A673 (cell line): ENCODE results near the gene PSMB10.

Experiments used
- EZH2 ChIP-seq: fragments of 200-600 bp; sonication (generic); IDR thresholded peaks from 2 replicates; pipeline ENCODE4 v1.6.1; 2017; ENCODE audit warnings: borderline replicate concordance, low read depth, mild to moderate bottlenecking, mixed read lengths, antibody characterized with exemption, low read length; ENCODE audit not compliant: poor library complexity, severe bottlenecking
- TF ChIP-seq, protein P1 (sequence below): fragments of 300-800, 200-600 bp; sonication (generic); conservative IDR thresholded peaks from 2 replicates; pipeline ENCODE4 v1.5.1; 2017; ENCODE audit warnings: low read depth, mild to moderate bottlenecking, antibody characterized with exemption, low read length, moderate library complexity, mixed read lengths

DNA sequence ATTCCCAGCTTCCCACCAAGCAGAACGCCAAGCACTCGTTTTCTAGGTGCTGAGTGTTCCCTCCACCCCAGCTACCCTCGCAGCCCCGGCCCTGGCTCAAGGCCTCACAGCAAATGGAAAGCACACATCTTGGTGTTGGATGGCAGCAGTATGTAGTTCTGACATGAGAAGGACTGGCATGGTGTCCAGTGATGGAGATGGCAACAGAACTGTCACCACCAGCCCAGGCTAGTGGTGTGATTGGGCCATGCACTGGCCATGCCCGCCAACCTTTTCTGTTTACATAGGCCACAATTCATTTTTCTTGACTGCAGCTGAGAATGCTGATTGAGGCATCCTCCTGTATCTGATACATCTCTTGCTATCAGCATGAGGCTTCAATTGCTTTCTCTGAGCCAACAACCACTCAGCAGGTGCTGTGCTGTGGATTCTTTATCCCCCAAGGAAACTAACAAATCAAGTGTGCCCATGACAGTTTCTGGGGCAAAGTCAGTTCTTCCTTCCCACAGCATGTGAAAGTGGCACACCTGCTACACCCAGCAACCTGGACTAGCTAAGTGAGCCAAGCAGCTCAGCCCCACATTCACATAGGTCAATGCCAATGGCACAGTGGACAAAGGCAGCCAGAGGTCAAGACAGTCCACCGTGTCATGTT, 28.0 kb upstream of the PSMB10 start:
- TF ChIP-seq, protein P1, sequence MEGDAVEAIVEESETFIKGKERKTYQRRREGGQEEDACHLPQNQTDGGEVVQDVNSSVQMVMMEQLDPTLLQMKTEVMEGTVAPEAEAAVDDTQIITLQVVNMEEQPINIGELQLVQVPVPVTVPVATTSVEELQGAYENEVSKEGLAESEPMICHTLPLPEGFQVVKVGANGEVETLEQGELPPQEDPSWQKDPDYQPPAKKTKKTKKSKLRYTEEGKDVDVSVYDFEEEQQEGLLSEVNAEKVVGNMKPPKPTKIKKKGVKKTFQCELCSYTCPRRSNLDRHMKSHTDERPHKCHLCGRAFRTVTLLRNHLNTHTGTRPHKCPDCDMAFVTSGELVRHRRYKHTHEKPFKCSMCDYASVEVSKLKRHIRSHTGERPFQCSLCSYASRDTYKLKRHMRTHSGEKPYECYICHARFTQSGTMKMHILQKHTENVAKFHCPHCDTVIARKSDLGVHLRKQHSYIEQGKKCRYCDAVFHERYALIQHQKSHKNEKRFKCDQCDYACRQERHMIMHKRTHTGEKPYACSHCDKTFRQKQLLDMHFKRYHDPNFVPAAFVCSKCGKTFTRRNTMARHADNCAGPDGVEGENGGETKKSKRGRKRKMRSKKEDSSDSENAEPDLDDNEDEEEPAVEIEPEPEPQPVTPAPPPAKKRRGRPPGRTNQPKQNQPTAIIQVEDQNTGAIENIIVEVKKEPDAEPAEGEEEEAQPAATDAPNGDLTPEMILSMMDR, result no peak
- TF ChIP-seq EZH2, result no peak
